ENCODE results near the gene ADARB2.

- TF ChIP-seq TAF1 (IDR thresholded peaks at IDR 0.05; ENCODE audit: low read depth) = no peak
- TF ChIP-seq RAD21 (IDR thresholded peaks at IDR 0.05; ENCODE audit: low read depth) = no peak
- TF ChIP-seq MAX (IDR thresholded peaks at IDR 0.05) = no peak
- TF ChIP-seq YY1 (IDR thresholded peaks at IDR 0.05; ENCODE audit: low read depth) = no peak
- no peak for TF ChIP-seq CEBPB (IDR thresholded peaks at IDR 0.05)
- TF ChIP-seq FOXM1 (IDR thresholded peaks at IDR 0.05; ENCODE audit: borderline replicate concordance, low read depth) = no peak
Measured at GRCh38 chr10:1327759-1328158, 409.6 kb downstream of the ADARB2 start.

Data from Ishikawa (cell line).